Activated CD4-positive, alpha-beta T cell treated with anti-CD3 and anti-CD28 coated beads, Interleukin-2, amount 50 U/mL, for 24 hours (primary cell): ENCODE measurements around the gene ATP5MG.
A peak's percentile ranks its signal among the peaks of the same experiment; 100 is the strongest.
"Not testable (repeated sequence)": the region's sequence is repeated elsewhere in the genome, so short reads cannot be mapped to it uniquely, and the experiment has no call there.

ENCODE experiments used
- DNase-seq, 2 donors: peaks; one replicate each; pipeline ENCODE4 v3.0.0-alpha.2; 2020; ENCODE audit warnings: low read depth in 1 of 2, low spot score in 1 of 2

Gene ATP5MG

GRCh38 chr11:118406599-118407166, 5.3 kb downstream of the ATP5MG start:
- DNase-seq: no peak

- DNase-seq: no peak
Measured at GRCh38 chr11:118410055-118410745, 8.8 kb downstream of the ATP5MG start.

GRCh38 chr11:118411530-118411929, 10.1 kb downstream of the ATP5MG start:
- no peak for DNase-seq

GRCh38 chr11:118412921-118413320, 11.5 kb downstream of the ATP5MG start:
- DNase-seq: no peak

- no peak for DNase-seq
Measured at GRCh38 chr11:118415062-118415738, 13.8 kb downstream of the ATP5MG start.

- DNase-seq: no peak
Measured at GRCh38 chr11:118415739-118416068, 14.3 kb downstream of the ATP5MG start.

- DNase-seq: not testable (repeated sequence)
Measured at GRCh38 chr11:118416900-118417299, 15.5 kb downstream of the ATP5MG start.

- no peak for DNase-seq
Measured at GRCh38 chr11:118417801-118418200, 16.4 kb downstream of the ATP5MG start.

GRCh38 chr11:118418766-118419165, 17.4 kb downstream of the ATP5MG start:
- no peak for DNase-seq

GRCh38 chr11:118427707-118428106, 26.3 kb downstream of the ATP5MG start:
- DNase-seq: no peak

GRCh38 chr11:118430956-118431355, 29.6 kb downstream of the ATP5MG start:
- no peak for DNase-seq

- no peak for DNase-seq
Measured at GRCh38 chr11:118434123-118434552, 32.7 kb downstream of the ATP5MG start.

GRCh38 chr11:118434553-118435289, 33.3 kb downstream of the ATP5MG start:
- peak in 1 of 2 donors; percentile 33 for DNase-seq

- peak; percentile 30 to 58 for DNase-seq
Measured at GRCh38 chr11:118435290-118435892, 34.0 kb downstream of the ATP5MG start.

GRCh38 chr11:118435893-118436624, 34.7 kb downstream of the ATP5MG start, which contains the start of gene KMT2A:
Gene KMT2A, plus strand, starts transcription at chr11:118436492. Its CDS starts 21 bp downstream, at chr11:118436513.
- DNase-seq: peak; percentile 90 to 95

GRCh38 chr11:118436639-118437207, 35.3 kb downstream of the ATP5MG start:
- peak in 1 of 2 donors; percentile 21 for DNase-seq

- DNase-seq: peak in 1 of 2 donors; percentile 33
Measured at GRCh38 chr11:118437208-118438125, 36.1 kb downstream of the ATP5MG start.

- peak; percentile 23 to 34 for DNase-seq
Measured at GRCh38 chr11:118438314-118438931, 37.0 kb downstream of the ATP5MG start.

GRCh38 chr11:118439646-118440045, 38.2 kb downstream of the ATP5MG start:
- no peak for DNase-seq
